ENCODE results near the gene GGCX.
"Not testable (repeated sequence)": the region's sequence is repeated elsewhere in the genome, so short reads cannot be mapped to it uniquely, and the experiment has no call there.

DNA sequence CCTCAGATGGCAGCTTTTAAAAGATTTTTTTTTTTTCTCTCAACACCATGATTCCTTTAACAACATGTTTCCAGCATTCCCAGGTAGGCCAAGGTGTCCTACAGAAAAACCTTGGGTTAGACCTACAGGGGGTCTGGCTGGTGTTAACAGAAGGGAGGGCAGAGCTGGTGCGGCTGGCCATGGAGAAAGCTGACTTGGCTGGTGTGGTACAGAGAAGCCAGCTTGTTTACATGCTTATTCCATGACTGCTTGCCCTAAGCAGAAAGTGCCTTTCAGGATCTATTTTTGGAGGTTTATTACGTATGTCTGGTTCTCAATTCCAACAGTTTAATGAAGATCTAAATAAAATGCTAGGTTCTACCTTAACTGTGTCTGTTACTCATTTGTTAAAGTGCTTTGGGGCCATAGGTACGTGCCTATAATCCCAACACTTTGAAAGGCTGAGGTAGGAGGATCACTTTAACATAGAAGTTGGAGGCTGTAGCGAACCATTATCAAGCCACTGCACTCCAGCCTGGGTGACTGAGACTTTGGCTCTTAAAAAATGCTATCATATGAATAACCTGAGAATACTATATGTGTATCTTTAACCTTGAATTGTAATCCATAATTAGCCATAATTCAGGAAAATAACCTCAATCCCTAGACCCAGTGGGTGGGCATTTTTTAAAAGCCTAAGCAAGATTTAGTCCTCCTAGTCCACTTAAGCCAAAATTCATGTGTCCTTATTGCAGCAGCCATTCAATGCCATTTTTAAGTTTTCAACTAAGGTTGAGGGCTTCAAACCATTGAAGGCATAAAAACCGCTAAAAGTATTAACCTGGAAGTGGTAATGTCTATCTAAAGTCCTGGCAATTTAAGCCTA is 16.1 kb downstream of the GGCX start:
- TF ChIP-seq, protein P1, sequence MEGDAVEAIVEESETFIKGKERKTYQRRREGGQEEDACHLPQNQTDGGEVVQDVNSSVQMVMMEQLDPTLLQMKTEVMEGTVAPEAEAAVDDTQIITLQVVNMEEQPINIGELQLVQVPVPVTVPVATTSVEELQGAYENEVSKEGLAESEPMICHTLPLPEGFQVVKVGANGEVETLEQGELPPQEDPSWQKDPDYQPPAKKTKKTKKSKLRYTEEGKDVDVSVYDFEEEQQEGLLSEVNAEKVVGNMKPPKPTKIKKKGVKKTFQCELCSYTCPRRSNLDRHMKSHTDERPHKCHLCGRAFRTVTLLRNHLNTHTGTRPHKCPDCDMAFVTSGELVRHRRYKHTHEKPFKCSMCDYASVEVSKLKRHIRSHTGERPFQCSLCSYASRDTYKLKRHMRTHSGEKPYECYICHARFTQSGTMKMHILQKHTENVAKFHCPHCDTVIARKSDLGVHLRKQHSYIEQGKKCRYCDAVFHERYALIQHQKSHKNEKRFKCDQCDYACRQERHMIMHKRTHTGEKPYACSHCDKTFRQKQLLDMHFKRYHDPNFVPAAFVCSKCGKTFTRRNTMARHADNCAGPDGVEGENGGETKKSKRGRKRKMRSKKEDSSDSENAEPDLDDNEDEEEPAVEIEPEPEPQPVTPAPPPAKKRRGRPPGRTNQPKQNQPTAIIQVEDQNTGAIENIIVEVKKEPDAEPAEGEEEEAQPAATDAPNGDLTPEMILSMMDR (IDR thresholded peaks at IDR 0.05; ENCODE audit: extremely low read depth in 1 of 2, insufficient read depth in 1 of 2, low read depth in 1 of 2, low read length in 2 of 2), result not testable (repeated sequence)
- TF ChIP-seq, protein P2, sequence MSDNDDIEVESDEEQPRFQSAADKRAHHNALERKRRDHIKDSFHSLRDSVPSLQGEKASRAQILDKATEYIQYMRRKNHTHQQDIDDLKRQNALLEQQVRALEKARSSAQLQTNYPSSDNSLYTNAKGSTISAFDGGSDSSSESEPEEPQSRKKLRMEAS (IDR thresholded peaks at IDR 0.05; ENCODE audit: insufficient read depth, insufficient read length), result not testable (repeated sequence)
- not testable (repeated sequence) for TF ChIP-seq POLR2AphosphoS5 (IDR thresholded peaks at IDR 0.05; ENCODE audit: insufficient read depth, low read depth, low read length); EZH2 (IDR thresholded peaks at IDR 0.05; ENCODE audit: borderline replicate concordance, low read depth, low read length, severe bottlenecking); JUN (IDR thresholded peaks at IDR 0.05; ENCODE audit: borderline replicate concordance, insufficient read depth, insufficient read length, low read depth); POLR2A (IDR thresholded peaks at IDR 0.05; ENCODE audit: low read depth, low read length); MYC (IDR thresholded peaks at IDR 0.05; ENCODE audit: low read depth, low read length); FOS (IDR thresholded peaks at IDR 0.05; ENCODE audit: borderline replicate concordance, insufficient read depth, low read length)
